Upper lobe of left lung (tissue), 6 donors: ENCODE measurements around the gene GNG8. TPM values are rescaled to one million over a fixed set of nuclear protein-coding genes. Genes with fewer than 3 reads are reported as not detected.

Experiments used
- ATAC-seq, 2 donors: fragments of 200-7000 bp; cut with Tn5 transposase; one replicate each; pipeline ENCODE4 v1.9.1; 2022; ENCODE audit warnings: mild to moderate bottlenecking in 2 of 2, moderate library complexity in 2 of 2; ENCODE audit not compliant: low FRiP score in 2 of 2
- DNase-seq, 2 donors: peaks; one replicate each; pipeline ENCODE4 v3.0.0-alpha.2; 2019 to 2020
- H3K27ac ChIP-seq, 4 donors: fragments of 200-600 bp; sonication (generic); one replicate each; pipeline ENCODE4 v1.5.1; 2016 to 2019
- H3K27me3 ChIP-seq, 4 donors: fragments of 200-600 bp; sonication (generic); one replicate each; pipeline ENCODE4 v1.5.1; 2017 to 2019
- H3K36me3 ChIP-seq, 4 donors: fragments of 200-600 bp; sonication (generic); one replicate each; pipeline ENCODE4 v1.5.1; 2016 to 2019
- H3K4me1 ChIP-seq, 4 donors: fragments of 200-600 bp; sonication (generic); one replicate each; pipeline ENCODE4 v1.5.1; 2018 to 2019
- H3K4me3 ChIP-seq, 4 donors: fragments of 200-600 bp; sonication (generic); one replicate each; pipeline ENCODE4 v1.5.1; 2017 to 2019; ENCODE audit warnings: mild to moderate bottlenecking in 2 of 4, moderate library complexity in 1 of 4
- H3K9me3 ChIP-seq, 4 donors: fragments of 200-600 bp; sonication (generic); one replicate each; pipeline ENCODE4 v1.5.1; 2018 to 2019
- CTCF ChIP-seq, 6 experiments: fragments of 450-650 bp in 4 of 6; fragments of 200-600 bp in 2 of 6; sonication (generic) in 2 of 6; IDR thresholded peaks; one replicate each; pipeline ENCODE4 v1.5.1; 2016 to 2019; ENCODE audit warnings: antibody characterized with exemption in 6 of 6
- EP300 ChIP-seq, 4 donors: sonication (generic); formaldehyde crosslinking; IDR thresholded peaks; one replicate each; pipeline ENCODE4 v1.5.1; 2017; ENCODE audit warnings: antibody characterized with exemption in 4 of 4, control low read depth in 2 of 4
- POLR2A ChIP-seq, 4 donors: fragments of 450-650 bp; IDR thresholded peaks; one replicate each; pipeline ENCODE4 v1.5.1; 2016 to 2017; ENCODE audit warnings: antibody characterized with exemption in 4 of 4, mild to moderate bottlenecking in 2 of 4
- POLR2AphosphoS5 ChIP-seq, 2 donors: sonication (generic); formaldehyde crosslinking; IDR thresholded peaks; one replicate each; pipeline ENCODE4 v1.5.1; 2017; ENCODE audit warnings: antibody characterized with exemption in 2 of 2
- WGBS, 2 donors: methylation state at CpG; one replicate each; pipeline ENCODE4 v1.1.5; 2017 to 2018; 5-methylcytosine and 5-hydroxymethylcytosine counted together
- total RNA-seq, 6 donors: library from RNA; depleted of rRNA in 4 of 6; stranded (reverse); fragments of >200 nt in 4 of 6; gene quantifications; one replicate each; pipeline versions ENCODE4 v1.1.0 to v1.2.1, GENCODE V29; 2016 to 2021
- donor health status: DM: no; HTN: no; CAD: no; lungs with moderate emphysema.
- donor health status: DM: no; HTN: yes; CAD: no; lungs with severe emphysema.

GNG8 gene
- total RNA-seq, 6 donors from 2014 or later = not detected

GRCh38 chr19:46586294-46586693 is 49.7 kb downstream of the GNG8 start:
- H3K4me3 ChIP-seq = no peak overlapping the region
- H3K27ac ChIP-seq = no peak overlapping the region
- 64 to 86% methylated on average over 4 of the region's 4 CpGs for whole genome bisulfite sequencing, 2 donors
- DNase-seq (no peak), ATAC-seq (no peak)
- TF ChIP-seq POLR2A (IDR thresholded peaks at IDR 0.05) (no peak), POLR2AphosphoS5 (IDR thresholded peaks at IDR 0.05) (no peak), CTCF (IDR thresholded peaks at IDR 0.05) (no peak), EP300 (IDR thresholded peaks at IDR 0.05) (no peak)
- H3K4me1 ChIP-seq = no peaks in the 10 kb centered on the region
- H3K9me3 ChIP-seq = no peaks in the 10 kb centered on the region
- H3K27me3 ChIP-seq = no peaks in the 10 kb centered on the region
- H3K36me3 ChIP-seq = no peaks in the 10 kb centered on the region

GRCh38 chr19:46585539-46585938 is 50.5 kb downstream of the GNG8 start:
- Histone ChIP-seq H3K27ac (no peak overlapping the region), H3K36me3 (no peaks in the 10 kb centered on the region), H3K4me1 (no peaks in the 10 kb centered on the region), H3K9me3 (no peaks in the 10 kb centered on the region), H3K27me3 (no peaks in the 10 kb centered on the region), H3K4me3 (no peak overlapping the region)
- 86 to 93% methylated on average over 1 of the region's 1 CpG for WGBS, 2 donors
- ATAC-seq (no peak), DNase-seq (no peak)
- TF ChIP-seq EP300 (IDR thresholded peaks at IDR 0.05) (no peak), CTCF (IDR thresholded peaks at IDR 0.05) (no peak), POLR2AphosphoS5 (IDR thresholded peaks at IDR 0.05) (no peak), POLR2A (IDR thresholded peaks at IDR 0.05) (no peak)

Other genes with a start within 250 kb of the GNG8 start
- gene CCDC8, start 222.6 kb downstream of the GNG8 start, total RNA-seq = 10 to 100 TPM in 2 of 6 donors, 1 to 10 TPM in 4; 6.0 to 14.3 (median 8.3) TPM
- under 1 TPM in 2 of 6 donors, not detected in 4; under 0.01 to 0.27 TPM for gene PNMA8C, start 207.3 kb downstream of the GNG8 start, total RNA-seq
- 1 to 10 TPM in 5 of 6 donors, under 1 TPM in 1; 0.61 to 4.8 (median 2.2) TPM for gene PNMA8A, start 164.6 kb downstream of the GNG8 start, total RNA-seq
- gene PNMA8B, start 140.3 kb downstream of the GNG8 start, total RNA-seq = 1 to 10 TPM in 4 of 6 donors, under 1 TPM in 2; 0.39 to 2.7 (median 1.6) TPM
- 100 to 1,000 TPM in 4 of 6 donors, 10 to 100 TPM in 2; 74.4 to 176 (median 123) TPM for gene CALM3, start 34.9 kb downstream of the GNG8 start, total RNA-seq
- 10 to 100 TPM in 3 of 6 donors, 1 to 10 TPM in 3; 6.4 to 26.0 (median 11.1) TPM for gene PTGIR, start 11.1 kb downstream of the GNG8 start, total RNA-seq
- gene DACT3, start 25.0 kb upstream of the GNG8 start, total RNA-seq = 10 to 100 TPM in 2 of 6 donors, 1 to 10 TPM in 4; 1.8 to 12.0 (median 4.0) TPM
- 10 to 100 TPM; 25.2 to 65.4 (median 50.3) TPM for gene PRKD2, start 80.9 kb upstream of the GNG8 start, total RNA-seq
- 10 to 100 TPM; 16.6 to 26.2 (median 19.3) TPM for gene FKRP, start 109.9 kb upstream of the GNG8 start, total RNA-seq
- 100 to 1,000 TPM in 2 of 6 donors, 10 to 100 TPM in 4; 59.8 to 168 (median 83.7) TPM for gene STRN4, start 110.2 kb upstream of the GNG8 start, total RNA-seq
- 100 to 1,000 TPM in 2 of 6 donors, 10 to 100 TPM in 4; 52.4 to 147 (median 83.9) TPM for gene SLC1A5, start 152.4 kb upstream of the GNG8 start, total RNA-seq
- 100 to 1,000 TPM in 3 of 6 donors, 10 to 100 TPM in 3; 59.7 to 149 (median 113) TPM for gene AP2S1, start 214.6 kb upstream of the GNG8 start, total RNA-seq
- gene ARHGAP35, start 224.8 kb upstream of the GNG8 start, total RNA-seq = 10 to 100 TPM; 56.0 to 80.6 (median 65.7) TPM